B cell (primary cell): ENCODE data around the gene MCTP1. TPM values are rescaled to one million over a fixed set of nuclear protein-coding genes. Genes with fewer than 3 reads are reported as not detected.

Experiments used
- ATAC-seq: fragments of 200-7000 bp; cut with Tn5 transposase; one replicate; pipeline ENCODE4 v1.10.0; 2021; ENCODE audit warnings: low read depth, mild to moderate bottlenecking, moderate number of reproducible peaks, moderate library complexity
- CTCF ChIA-PET: fragments of 350-600 bp; sonication (Branson Sonifier 250); formaldehyde crosslinking; loops from one replicate; lab custom pipeline; 2021; ENCODE audit warnings: antibody characterized with exemption, inconsistent platforms; lab: Charles Lee
- POLR2A ChIA-PET: fragments of 350-600 bp; sonication (Branson Sonifier 250); formaldehyde crosslinking; loops from one replicate; lab custom pipeline; 2021; ENCODE audit warnings: antibody characterized with exemption; lab: Charles Lee
- DNase-seq: peaks from one replicate; pipeline ENCODE4 v3.0.0; 2013
- H2AFZ ChIP-seq: 2 replicates; pipeline ENCODE4 v1.6.1; 2012; ENCODE audit warnings: mild to moderate bottlenecking, low read depth, low read length; ENCODE audit not compliant: insufficient read depth, poor library complexity, severe bottlenecking
- H3K27ac ChIP-seq, 2 donors: 1 replicate in 1 of 2; 2 replicates in 1 of 2; pipeline ENCODE4 v1.5.1; 2012 to 2013; ENCODE audit warnings: low read length in 2 of 2, mild to moderate bottlenecking in 2 of 2, moderate library complexity in 1 of 2
- H3K27me3 ChIP-seq, 4 experiments: fragments of 200-600 bp in 1 of 4; sonication (generic) in 1 of 4; replicated peaks in 1 of 4; 1 replicate in 2 of 4; 2 replicates in 2 of 4; pipeline versions ENCODE4 v1.6.1 to v1.7.0; 2013 to 2016; ENCODE audit warnings: low read length in 3 of 4, mild to moderate bottlenecking in 2 of 4, mixed read lengths in 1 of 4, moderate library complexity in 1 of 4; ENCODE audit not compliant: insufficient read depth in 4 of 4, control insufficient read depth in 3 of 4; ENCODE audit errors: control extremely low read depth in 1 of 4
- H3K36me3 ChIP-seq, 2 experiments: replicated peaks in 1 of 2; 1 replicate in 1 of 2; 2 replicates in 1 of 2; pipeline versions ENCODE4 v1.6.1 to v1.7.1; 2013; ENCODE audit warnings: low read length in 1 of 2; ENCODE audit not compliant: insufficient read depth in 2 of 2, control insufficient read depth in 1 of 2; ENCODE audit errors: control extremely low read depth in 1 of 2, extremely low read depth in 1 of 2
- H3K4me1 ChIP-seq, 2 donors: fragments of 200-600 bp in 1 of 2; sonication (generic) in 1 of 2; 1 replicate in 1 of 2; 2 replicates in 1 of 2; pipeline versions ENCODE4 v1.5.1 to v1.6.1; 2013 to 2017; ENCODE audit warnings: low read length in 2 of 2; ENCODE audit not compliant: control insufficient read depth in 2 of 2, insufficient read depth in 2 of 2
- H3K4me2 ChIP-seq: replicated peaks from 2 replicates; pipeline ENCODE3; 2012; ENCODE audit warnings: mild to moderate bottlenecking, low read depth, low read length; ENCODE audit not compliant: poor library complexity, severe bottlenecking
- H3K4me3 ChIP-seq, 5 experiments: fragments of 200-600 bp in 1 of 5; sonication (generic) in 1 of 5; 1 replicate in 3 of 5; 2 replicates in 2 of 5; pipeline versions ENCODE4 v1.5.1 to v1.7.0; 2011 to 2016; ENCODE audit warnings: low read length in 4 of 5, mild to moderate bottlenecking in 4 of 5, low read depth in 2 of 5, control low read depth in 1 of 5, moderate library complexity in 1 of 5; ENCODE audit not compliant: insufficient read depth in 1 of 5; ENCODE audit errors: control extremely low read depth in 1 of 5, extremely low read depth in 1 of 5
- H3K79me2 ChIP-seq: fragments of 200-600 bp; sonication (generic); one replicate; pipeline ENCODE4 v1.6.0; 2016; ENCODE audit warnings: low read length; ENCODE audit not compliant: control insufficient read depth, insufficient read depth
- H3K9ac ChIP-seq: fragments of 200-600 bp; sonication (generic); 2 replicates; pipeline ENCODE4 v1.6.1; 2017; ENCODE audit warnings: mild to moderate bottlenecking, low read length, moderate library complexity
- H3K9me3 ChIP-seq, 3 donors: one replicate each; pipeline versions ENCODE4 v1.6.1 to v1.7.1; 2013; ENCODE audit warnings: low read length in 2 of 3; ENCODE audit not compliant: control insufficient read depth in 2 of 3, insufficient read depth in 1 of 3; ENCODE audit errors: control extremely low read depth in 1 of 3
- H4K20me1 ChIP-seq: 2 replicates; pipeline ENCODE4 v1.6.0; 2012; ENCODE audit warnings: mild to moderate bottlenecking, low read length; ENCODE audit not compliant: insufficient read depth, control insufficient read depth, poor library complexity, severe bottlenecking
- H3K27ac Mint-ChIP-seq: one replicate; pipeline ENCODE4 v1.8.0; 2021; ENCODE audit warnings: mixed read lengths
- H3K27me3 Mint-ChIP-seq: one replicate; pipeline ENCODE4 v1.8.0; 2021; ENCODE audit warnings: mixed read lengths
- H3K4me1 Mint-ChIP-seq: one replicate; pipeline ENCODE4 v1.8.0; 2021; ENCODE audit warnings: mixed read lengths
- H3K4me3 Mint-ChIP-seq: one replicate; pipeline ENCODE4 v1.8.0; 2021; ENCODE audit warnings: mixed read lengths
- H3K9me3 Mint-ChIP-seq: one replicate; pipeline ENCODE4 v1.8.0; 2022; ENCODE audit warnings: mixed read lengths; ENCODE audit not compliant: insufficient read depth
- CTCF ChIP-seq: fragments of 200-600 bp; IDR thresholded peaks from one replicate; pipeline ENCODE4 v1.8.0; 2022; ENCODE audit warnings: antibody characterized with exemption, mild to moderate bottlenecking
- EZH2 ChIP-seq: IDR thresholded peaks from 2 replicates; pipeline ENCODE4 v1.6.1; 2012; ENCODE audit warnings: borderline replicate concordance, low read depth, mild to moderate bottlenecking, moderate library complexity, low read length; ENCODE audit not compliant: insufficient read depth, poor library complexity, severe bottlenecking
- WGBS: methylation state at CpG from one replicate; pipeline ENCODE4 v1.1.5; 2013; ENCODE audit warnings: missing lambda C conversion rate; ENCODE audit not compliant: insufficient coverage; 5-methylcytosine and 5-hydroxymethylcytosine counted together
- intact Hi-C: fragments of 100-400 bp; cut with micrococcal nuclease; formaldehyde crosslinking; loops from one replicate; pipeline ENCODE4 v1.10.0; 2022
- polyA plus RNA-seq: library from polyadenylated mRNA; depleted of rRNA; stranded (reverse); fragments of >200 nt; gene quantifications from 2 replicates; pipeline ENCODE4 v1.2.3, GENCODE V29; 2012
- total RNA-seq, 2 donors: library from RNA; stranded (reverse); fragments of 120-200 nt in 1 of 2; gene quantifications; 1 replicate in 1 of 2; 2 replicates in 1 of 2; pipeline versions ENCODE4 v1.2.3 to v1.2.4, GENCODE V29; 2013 to 2022

The MCTP1 gene
- total and polyA plus RNA-seq, 2 donors (not counting 1 experiment from before 2014, with no cell fraction given): 0.42 to 2.5 TPM

- Mint-ChIP-seq H3K4me1 (no peaks in the 10 kb centered on the region), H3K27ac (no peak overlapping the region), H3K9me3 (no peaks in the 10 kb centered on the region), H3K27me3 (peaks cover 3% of the 10 kb centered on the region), H3K4me3 (no peak overlapping the region)
- Histone ChIP-seq H4K20me1 (no peaks in the 10 kb centered on the region), H3K9me3 (no peaks in the 10 kb centered on the region), H3K9ac (no peak overlapping the region), H3K36me3 (no peaks in the 10 kb centered on the region), H3K4me1 (no peaks in the 10 kb centered on the region), H3K4me3 (no peak overlapping the region), H3K79me2 (no peaks in the 10 kb centered on the region), H2AFZ (no peak overlapping the region), H3K27ac (no peak overlapping the region), H3K27me3 (no peaks in the 10 kb centered on the region), H3K4me2 (no peak overlapping the region)
- intact Hi-C loops: no loop called here
- DNase-seq: no peak
- POLR2A ChIA-PET: no interaction called here
- CTCF ChIA-PET: no interaction called here
- no peak for ATAC-seq
- no CpG with 5 or more reads among the region's 3 CpGs for WGBS
- TF ChIP-seq EZH2 (no peak), CTCF (no peak)
These were observed 525.9 kb downstream of the MCTP1 start for GRCh38 chr5:94759022-94759421.

GRCh38 chr5:94754824-94755223, 530.1 kb downstream of the MCTP1 start:
- H3K79me2 ChIP-seq: no peaks in the 10 kb centered on the region
- ATAC-seq: no peak
- Mint-ChIP-seq H3K9me3 (no peaks in the 10 kb centered on the region), H3K27ac (no peak overlapping the region), H3K4me1 (no peaks in the 10 kb centered on the region), H3K27me3 (peaks cover 3% of the 10 kb centered on the region), H3K4me3 (no peak overlapping the region)
- CTCF ChIA-PET: interaction anchor here (1.1 kb wide), 1 partner anchor 17 kb away, joined by 4 read pairs; no protein-coding TSS in a partner anchor
- H3K9ac ChIP-seq: no peak overlapping the region
- H3K4me1 ChIP-seq: no peaks in the 10 kb centered on the region
- H3K27ac ChIP-seq: no peak overlapping the region
- H3K9me3 ChIP-seq: no peaks in the 10 kb centered on the region
- H4K20me1 ChIP-seq: no peaks in the 10 kb centered on the region
- no peaks in the 10 kb centered on the region for H3K36me3 ChIP-seq
- TF ChIP-seq CTCF: no peak
- 90% methylated on average over 3 of the region's 5 CpGs for WGBS
- intact Hi-C loops: no loop called here
- H3K4me2 ChIP-seq: no peak overlapping the region
- H2AFZ ChIP-seq: no peak overlapping the region
- POLR2A ChIA-PET: no interaction called here
- H3K4me3 ChIP-seq: no peak overlapping the region
- no peak for DNase-seq
- no peaks in the 10 kb centered on the region for H3K27me3 ChIP-seq
